HG02623 (cell line): Measurements from ENCODE around the gene UNC5C.

Experiments used
- ATAC-seq: cut with Tn5 transposase; IDR thresholded peaks from one replicate; pipeline ENCODE4 v1.9.1; 2021; ENCODE audit warnings: moderate library complexity; ENCODE audit not compliant: unreplicated experiment

UNC5C gene

GRCh38 chr4:95410387-95410977 is 138.3 kb downstream of the UNC5C start:
- ATAC-seq: no peak

- ATAC-seq: no peak
Observed at GRCh38 chr4:95409750-95410149, 139.0 kb downstream of the UNC5C start.

- no peak for ATAC-seq
Observed at GRCh38 chr4:95409127-95409526, 139.6 kb downstream of the UNC5C start.

GRCh38 chr4:95402299-95402698 is 146.5 kb downstream of the UNC5C start:
- ATAC-seq: no peak

GRCh38 chr4:95398217-95398616 is 150.6 kb downstream of the UNC5C start:
- no peak for ATAC-seq

- ATAC-seq: no peak
Observed at GRCh38 chr4:95394752-95395306, 153.9 kb downstream of the UNC5C start.

- ATAC-seq: no peak
Observed at GRCh38 chr4:95393821-95394220, 155.0 kb downstream of the UNC5C start.

GRCh38 chr4:95388911-95389310 is 159.9 kb downstream of the UNC5C start:
- ATAC-seq: no peak

- ATAC-seq: no peak
Observed at GRCh38 chr4:95387719-95388118, 161.1 kb downstream of the UNC5C start.

- no peak for ATAC-seq
Observed at GRCh38 chr4:95386410-95386809, 162.4 kb downstream of the UNC5C start.

GRCh38 chr4:95381843-95382580 is 166.8 kb downstream of the UNC5C start:
- ATAC-seq: no peak

GRCh38 chr4:95379633-95380032 is 169.1 kb downstream of the UNC5C start:
- ATAC-seq: no peak

GRCh38 chr4:95377366-95377900 is 171.3 kb downstream of the UNC5C start:
- ATAC-seq: no peak

- ATAC-seq: no peak
Observed at GRCh38 chr4:95371476-95372224, 177.1 kb downstream of the UNC5C start.

- ATAC-seq: no peak
Observed at GRCh38 chr4:95367824-95368223, 180.9 kb downstream of the UNC5C start.

- no peak for ATAC-seq
Observed at GRCh38 chr4:95363966-95364365, 184.8 kb downstream of the UNC5C start.

GRCh38 chr4:95363559-95363925 is 185.2 kb downstream of the UNC5C start:
- ATAC-seq: no peak

- ATAC-seq: no peak
Observed at GRCh38 chr4:95362906-95363558, 185.7 kb downstream of the UNC5C start.

- ATAC-seq: no peak
Observed at GRCh38 chr4:95362066-95362465, 186.7 kb downstream of the UNC5C start.

GRCh38 chr4:95361696-95361965 is 187.1 kb downstream of the UNC5C start:
- no peak for ATAC-seq
